Lung microvascular endothelial cell (primary cell): ENCODE results near the gene ADK. TPM values are rescaled to one million over a fixed set of nuclear protein-coding genes. Genes with fewer than 3 reads are reported as not detected.
"Not testable (repeated sequence)": the region's sequence is repeated elsewhere in the genome, so short reads cannot be mapped to it uniquely, and the experiment has no call there.

Experiments
- DNase-seq, 2 donors: peaks; one replicate each; pipeline versions ENCODE4 v3.0.0 to v3.0.0-alpha.2; 2010; ENCODE audit warnings: low read depth in 2 of 2
- total RNA-seq: library from RNA; depleted of rRNA; stranded (reverse); fragments of >200 nt; gene quantifications from 2 replicates; pipeline ENCODE4 v1.2.1, GENCODE V29; 2014

The ADK gene
- total RNA-seq, 1 donor from 2014 or later: 6.2 TPM

DNA sequence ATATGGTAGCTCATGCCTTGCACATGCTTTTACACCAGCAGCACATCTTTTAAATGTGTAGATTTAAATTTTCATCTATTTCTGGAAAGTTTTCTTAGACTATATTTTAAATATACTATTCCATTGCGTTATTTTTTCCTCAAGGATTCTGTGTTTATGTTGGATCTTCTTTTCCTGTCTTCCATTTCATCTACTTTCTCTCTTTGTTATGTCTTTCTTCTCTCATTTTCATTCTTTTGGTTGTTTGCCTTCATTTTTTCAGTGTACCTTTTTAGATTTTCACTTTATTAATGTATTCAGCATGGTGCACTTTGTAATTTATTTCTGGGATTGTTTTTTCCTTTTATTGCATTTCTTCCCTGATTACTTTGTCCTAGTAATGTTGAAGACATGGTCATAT is 329.8 kb downstream of the ADK start:
- no peak for DNase-seq

- no peak for DNase-seq
These were observed 332.3 kb downstream of the ADK start for GRCh38 chr10:74483356-74483755.

DNA sequence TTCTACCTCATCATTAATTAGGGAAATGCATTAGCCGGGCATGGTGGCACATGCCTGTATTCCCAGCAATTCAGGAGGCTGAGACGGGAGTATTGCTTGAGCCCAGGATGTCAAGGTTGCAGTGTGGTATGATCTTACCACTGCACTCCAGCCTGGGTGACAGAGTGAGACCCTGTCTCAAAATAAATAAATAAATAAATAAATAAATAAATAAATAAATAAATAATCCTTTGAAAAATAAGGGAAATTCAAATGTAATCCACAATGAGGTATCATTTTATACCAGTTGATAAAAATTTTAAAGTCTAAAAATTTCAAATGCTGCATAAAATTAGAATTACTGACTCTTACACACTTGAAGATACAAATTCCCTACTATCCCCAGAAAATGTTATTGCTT is 334.3 kb downstream of the ADK start:
- no peak for DNase-seq

GRCh38 chr10:74486659-74487058 is 335.6 kb downstream of the ADK start:
- DNase-seq: no peak

DNA sequence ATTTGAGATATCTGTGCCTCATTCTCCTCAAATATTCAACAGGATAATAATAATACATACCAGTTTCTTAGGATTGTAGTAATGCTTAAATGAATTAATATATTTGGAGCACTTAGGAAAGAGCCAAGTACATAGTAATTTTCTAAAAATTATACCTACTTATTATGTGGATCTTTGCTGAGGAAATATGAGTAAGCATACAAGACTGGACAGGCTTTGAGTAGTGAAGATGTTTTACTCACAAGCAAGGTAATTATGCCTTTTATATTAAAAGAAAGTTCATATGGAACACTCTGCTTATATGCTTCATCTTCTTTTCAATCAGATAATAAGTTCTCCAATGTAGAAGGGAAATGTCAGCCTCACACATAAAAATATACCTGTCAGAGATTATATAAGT is 337.9 kb downstream of the ADK start:
- no peak for DNase-seq

DNA sequence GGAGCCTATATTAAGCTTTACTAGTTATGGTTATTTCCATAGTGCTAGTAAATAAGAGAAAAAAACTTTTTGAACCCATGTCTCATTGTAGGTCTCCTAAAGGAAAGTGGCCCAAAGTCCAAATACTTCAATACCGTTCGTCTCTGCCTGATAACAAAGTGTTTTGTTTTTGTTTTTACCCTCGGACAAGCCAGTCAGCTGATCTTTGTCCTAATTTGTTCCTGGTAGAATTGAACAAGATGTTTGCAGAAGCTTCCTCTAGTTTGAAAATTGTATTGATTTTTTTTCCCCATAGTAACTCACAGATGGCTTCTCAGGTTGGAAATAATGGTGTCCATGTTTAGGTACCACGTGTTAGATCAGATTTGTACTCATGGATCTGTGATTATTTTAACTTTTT is 339.5 kb downstream of the ADK start:
- DNase-seq: no peak

- no peak for DNase-seq
These were observed 340.0 kb downstream of the ADK start for GRCh38 chr10:74491014-74491413.

GRCh38 chr10:74496276-74496675 is 345.3 kb downstream of the ADK start:
- DNase-seq: not testable (repeated sequence)

GRCh38 chr10:74498664-74499063 is 347.6 kb downstream of the ADK start:
- not testable (repeated sequence) for DNase-seq

DNA sequence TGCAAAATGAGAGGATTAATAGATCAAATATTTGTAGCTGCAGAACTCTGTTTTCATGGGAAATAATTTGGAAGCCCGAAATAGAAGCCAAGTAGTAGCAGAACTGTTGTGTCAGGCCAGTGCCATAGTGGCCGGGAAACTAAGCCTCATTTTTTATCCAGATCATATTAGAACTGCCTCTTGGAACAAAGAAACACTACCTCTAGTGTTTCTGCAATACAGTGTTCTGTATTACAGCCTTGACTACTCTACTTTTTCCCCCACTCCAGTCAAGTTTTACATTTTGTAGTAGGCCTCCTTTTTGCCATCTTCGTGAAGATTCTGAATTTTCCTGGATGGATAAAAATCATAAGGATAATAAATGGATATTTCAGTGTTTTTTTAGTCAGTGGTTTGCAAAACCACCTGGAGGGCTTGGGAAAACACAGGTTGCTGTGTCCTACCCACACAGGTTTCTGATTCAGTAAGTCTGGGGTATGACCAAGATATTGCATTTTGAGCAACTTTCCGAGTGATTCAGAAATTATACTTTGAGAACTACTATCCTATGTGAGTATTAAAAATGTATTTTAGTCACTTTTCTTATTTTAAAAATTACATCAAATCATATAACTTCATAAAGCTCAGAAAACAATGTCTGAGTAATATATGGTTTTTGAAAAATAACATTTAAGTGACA is 349.1 kb downstream of the ADK start:
- no peak for DNase-seq

- DNase-seq: peak; percentile 41 to 71
These were observed 349.8 kb downstream of the ADK start for GRCh38 chr10:74500816-74501215.

DNA sequence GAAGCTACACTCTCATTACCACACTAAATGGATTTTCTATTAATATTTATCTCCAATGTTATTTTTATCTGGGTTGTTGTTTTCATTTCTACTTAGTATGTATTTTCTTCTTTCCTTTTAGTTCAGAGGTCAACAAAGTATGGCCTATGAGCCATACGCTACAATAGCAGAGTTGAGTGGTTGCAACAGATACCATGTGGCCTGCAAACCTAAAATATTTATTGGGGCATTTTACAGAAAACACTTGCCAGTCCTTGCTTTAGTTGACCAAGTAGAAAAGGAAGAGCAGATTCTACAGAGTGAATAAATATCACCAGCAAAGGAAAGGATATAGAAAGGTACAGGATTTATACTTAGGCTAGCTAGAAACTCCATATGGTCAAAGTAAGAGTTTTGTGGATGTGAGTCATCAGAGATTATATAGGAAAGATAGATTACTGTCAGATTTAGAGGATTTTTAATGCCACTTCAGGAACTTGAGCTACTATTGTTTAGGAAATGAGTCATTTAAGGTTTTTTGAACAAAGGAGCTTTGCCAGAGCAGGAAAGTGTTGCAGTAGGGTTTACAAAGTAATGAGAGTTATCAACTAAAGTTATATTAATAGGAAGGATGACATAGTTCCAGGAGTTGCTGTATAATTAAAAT is 352.1 kb downstream of the ADK start:
- peak; percentile 68 to 91 for DNase-seq

DNA sequence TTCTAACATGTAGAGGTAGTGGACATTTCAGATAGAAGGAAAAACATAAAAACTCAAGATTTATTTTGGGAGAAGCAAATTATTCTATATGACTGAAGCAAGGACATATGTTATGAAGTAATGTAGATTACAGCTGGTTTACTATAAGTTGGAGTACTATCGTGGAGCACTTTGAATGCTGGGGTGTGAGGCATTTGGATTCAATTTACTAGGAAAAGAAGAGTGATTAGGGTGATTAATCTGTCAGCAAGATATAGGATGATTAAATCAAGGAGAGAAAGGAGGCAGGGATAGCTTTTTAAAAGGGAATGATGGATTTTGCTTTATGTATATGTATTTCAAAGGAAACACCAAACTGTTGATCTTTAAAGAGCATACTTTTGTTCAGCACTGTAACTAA is 356.9 kb downstream of the ADK start:
- DNase-seq: no peak

DNA sequence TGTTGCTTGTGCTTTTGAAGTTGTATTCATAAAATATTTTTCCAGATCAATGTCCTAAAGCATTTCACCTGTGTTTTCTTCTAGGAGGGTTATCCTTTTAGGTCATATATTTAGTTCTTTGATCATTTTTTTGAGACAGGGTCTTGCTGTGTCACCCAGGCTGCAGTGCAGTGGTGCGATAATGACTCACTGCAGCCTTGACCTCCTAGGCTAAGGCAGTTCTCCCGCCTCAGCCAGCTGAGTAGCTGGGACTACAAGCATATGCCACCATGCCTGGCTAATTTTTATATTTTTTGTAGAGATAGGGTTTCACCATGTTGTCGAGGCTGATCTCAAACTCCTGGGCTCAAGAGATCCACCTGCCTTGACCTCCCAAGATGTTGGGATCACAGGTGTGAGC is 359.6 kb downstream of the ADK start:
- no peak for DNase-seq

DNA sequence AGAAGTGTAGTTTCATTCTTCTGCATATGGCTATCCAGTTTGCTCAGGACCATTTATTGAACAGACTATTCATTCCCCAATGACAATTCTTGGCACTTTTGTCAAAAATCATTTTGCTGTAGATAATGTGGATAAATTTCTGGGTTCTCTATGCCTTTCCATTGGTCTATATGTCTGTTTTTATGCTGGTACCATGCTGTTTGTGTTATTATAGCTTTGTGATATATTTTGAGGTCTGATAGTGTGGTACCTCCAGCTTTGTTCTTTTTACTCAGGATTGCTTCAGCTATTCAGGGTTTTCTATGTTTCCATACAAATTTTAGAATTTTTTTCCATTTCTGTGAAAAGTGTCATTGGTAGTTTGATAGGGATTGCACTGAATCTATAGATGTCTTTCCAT is 360.0 kb downstream of the ADK start:
- DNase-seq: no peak

GRCh38 chr10:74514322-74514721 is 363.3 kb downstream of the ADK start:
- no peak for DNase-seq

- DNase-seq: no peak
These were observed 367.0 kb downstream of the ADK start for GRCh38 chr10:74518061-74518460.

- DNase-seq: no peak
These were observed 370.5 kb downstream of the ADK start for GRCh38 chr10:74521526-74521925.

DNA sequence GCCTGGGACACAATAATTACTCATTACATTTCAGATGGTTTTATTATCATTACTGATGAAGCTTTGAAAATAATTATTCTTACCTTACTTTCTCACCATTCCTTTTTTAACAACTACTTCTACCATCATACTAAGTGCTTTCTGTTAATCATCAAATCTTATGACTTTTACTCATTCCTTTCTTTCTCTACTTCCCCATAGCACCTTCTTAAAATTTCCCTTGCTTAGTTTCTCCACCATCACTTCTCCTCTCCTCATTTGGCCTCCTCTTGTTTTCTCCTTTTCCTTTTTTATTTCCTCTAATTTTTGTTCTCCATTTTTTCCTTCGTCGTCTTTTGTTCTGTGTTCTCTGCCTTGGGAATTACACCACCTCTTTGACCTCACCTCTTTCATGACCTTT is 372.2 kb downstream of the ADK start:
- DNase-seq: no peak

- DNase-seq: no peak
These were observed 374.9 kb downstream of the ADK start for GRCh38 chr10:74525885-74526284.

- not testable (repeated sequence) for DNase-seq
These were observed 376.6 kb downstream of the ADK start for GRCh38 chr10:74527611-74528010.

GRCh38 chr10:74529205-74529604 is 378.2 kb downstream of the ADK start:
- no peak for DNase-seq

DNA sequence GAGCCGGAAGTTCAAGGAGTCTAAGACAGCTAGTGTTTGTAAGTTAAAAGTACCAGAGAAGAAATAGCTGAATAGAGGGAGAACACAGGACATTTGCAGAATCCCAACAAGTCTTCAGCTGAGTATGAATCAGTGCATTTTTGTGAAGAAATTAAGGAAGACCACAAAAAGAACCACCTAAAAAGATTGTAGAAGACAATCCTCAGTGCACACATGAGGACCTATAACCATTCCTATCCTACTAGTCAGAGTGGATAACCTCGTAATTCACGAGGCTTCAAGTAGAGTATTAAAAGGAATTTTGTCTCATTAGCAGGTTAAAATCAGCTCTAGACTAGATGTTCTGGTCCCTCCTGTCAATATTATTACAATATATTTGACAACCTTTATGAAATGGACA is 380.0 kb downstream of the ADK start:
- no peak for DNase-seq

DNA sequence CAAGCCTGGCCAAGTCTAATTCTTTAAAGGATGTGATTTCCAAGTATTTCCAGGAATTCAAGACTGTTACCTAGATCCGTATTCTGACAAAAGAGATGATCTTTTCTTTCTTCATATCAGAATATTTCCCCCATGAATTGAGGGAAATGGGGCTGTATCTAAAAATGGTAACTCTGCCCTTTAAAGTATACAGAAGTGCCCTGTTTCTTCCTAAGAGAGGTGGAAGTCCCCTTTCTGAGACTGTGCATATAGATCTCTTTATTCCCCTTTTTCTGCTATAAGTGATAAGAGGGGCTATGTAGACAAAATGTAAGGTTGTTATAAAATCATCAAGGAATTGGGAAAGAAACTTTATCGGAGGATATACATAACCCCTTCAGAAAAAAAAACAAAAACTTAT is 388.3 kb downstream of the ADK start:
- no peak for DNase-seq
